Measurements from ENCODE around the gene WDR18. TPM values are rescaled to one million over a fixed set of nuclear protein-coding genes. Genes with fewer than 3 reads are reported as not detected.
A peak's percentile ranks its signal among the peaks of the same experiment; 100 is the strongest.

The WDR18 gene
- total and polyA plus RNA-seq, 4 donors, result 24.3 to 45.3 (median 37.7) TPM

- H3K27me3 ChIP-seq (ENCODE audit: control insufficient read depth in 4 of 4, insufficient read depth in 4 of 4, low read length in 3 of 4), result no peaks in the 10 kb centered on the region
- no peak for DNase-seq (ENCODE audit: low spot score)
- H3K36me3 ChIP-seq (ENCODE audit: control insufficient read depth in 4 of 4, insufficient read depth in 3 of 4, low read depth in 1 of 4, low read length in 3 of 4), result peaks cover 0 to 8% (median 0%) of the 10 kb centered on the region in 4 donors
- WGBS, result 76% methylated on average over 43 of the region's 43 CpGs
- peak overlapping the region; percentile 60 to 64 for H3K27ac ChIP-seq (ENCODE audit: low read depth in 1 of 2, low read length in 2 of 2)
- no peak overlapping the region for H3K9ac ChIP-seq (ENCODE audit: low read depth in 1 of 2, low read length in 2 of 2)
- H3K4me3 ChIP-seq (ENCODE audit: low read depth in 1 of 3, low read length in 3 of 3), result no peak overlapping the region
- H3K4me1 ChIP-seq (ENCODE audit: control insufficient read depth in 4 of 4, insufficient read depth in 4 of 4, low read length in 3 of 4), result peaks cover 23 to 39% (median 31%) of the 10 kb centered on the region in 4 donors
- no peaks in the 10 kb centered on the region for H3K9me3 ChIP-seq (ENCODE audit: control insufficient read depth in 4 of 4, low read length in 3 of 4)
- TF ChIP-seq GABPA (IDR thresholded peaks at IDR 0.05 in 1 of 2, conservative IDR thresholded peaks at IDR 0.05 in 1 of 2) (no peak), CTCF (IDR thresholded peaks at IDR 0.05; ENCODE audit: low read depth, low read length, missing input control) (no peak), JUND (IDR thresholded peaks at IDR 0.05) (no peak), ATF3 (IDR thresholded peaks at IDR 0.05) (no peak), NR2F2 (IDR thresholded peaks at IDR 0.05) (no peak), YY1 (IDR thresholded peaks at IDR 0.05) (no peak), HNF4G (IDR thresholded peaks at IDR 0.05) (no peak)
Observed at GRCh38 chr19:993831-994393, 9.8 kb downstream of the WDR18 start.

GRCh38 chr19:994516-994915 is 10.4 kb downstream of the WDR18 start:
- no peaks in the 10 kb centered on the region for H3K27me3 ChIP-seq (ENCODE audit: control insufficient read depth in 4 of 4, insufficient read depth in 4 of 4, low read length in 3 of 4)
- WGBS, result 96% methylated on average over 18 of the region's 18 CpGs
- H3K36me3 ChIP-seq (ENCODE audit: control insufficient read depth in 4 of 4, insufficient read depth in 3 of 4, low read depth in 1 of 4, low read length in 3 of 4), result peaks cover 0 to 8% (median 0%) of the 10 kb centered on the region in 4 donors
- H3K27ac ChIP-seq (ENCODE audit: low read depth in 1 of 2, low read length in 2 of 2), result no peak overlapping the region
- H3K9me3 ChIP-seq (ENCODE audit: control insufficient read depth in 4 of 4, low read length in 3 of 4), result no peaks in the 10 kb centered on the region
- DNase-seq (ENCODE audit: low spot score), result no peak
- TF ChIP-seq HNF4A (conservative IDR thresholded peaks at IDR 0.05) (no peak), GABPA (IDR thresholded peaks at IDR 0.05 in 1 of 2, conservative IDR thresholded peaks at IDR 0.05 in 1 of 2) (no peak), FOXA2 (IDR thresholded peaks at IDR 0.05) (no peak), REST (IDR thresholded peaks at IDR 0.05) (no peak), ZBTB33 (IDR thresholded peaks at IDR 0.05) (no peak), TAF1 (conservative IDR thresholded peaks at IDR 0.05) (no peak), MAX (IDR thresholded peaks at IDR 0.05) (no peak), RAD21 (IDR thresholded peaks at IDR 0.05) (no peak), RXRA (IDR thresholded peaks at IDR 0.05) (no peak), YY1 (IDR thresholded peaks at IDR 0.05) (no peak), EGR1 (IDR thresholded peaks at IDR 0.05; ENCODE audit: low read depth in 2 of 2) (no peak), ATF3 (IDR thresholded peaks at IDR 0.05) (no peak), HNF4G (IDR thresholded peaks at IDR 0.05) (no peak), JUND (IDR thresholded peaks at IDR 0.05) (no peak), CTCF (IDR thresholded peaks at IDR 0.05; ENCODE audit: low read depth, low read length, missing input control) (no peak), FOXA1 (IDR thresholded peaks at IDR 0.05) (no peak), SP1 (IDR thresholded peaks at IDR 0.05) (no peak), NR2F2 (IDR thresholded peaks at IDR 0.05) (no peak)
- H3K9ac ChIP-seq (ENCODE audit: low read depth in 1 of 2, low read length in 2 of 2), result no peak overlapping the region
- H3K4me1 ChIP-seq (ENCODE audit: control insufficient read depth in 4 of 4, insufficient read depth in 4 of 4, low read length in 3 of 4), result peaks cover 23 to 39% (median 31%) of the 10 kb centered on the region in 4 donors
- no peak overlapping the region for H3K4me3 ChIP-seq (ENCODE audit: low read depth in 1 of 3, low read length in 3 of 3)
